GM18870 (cell line): ENCODE data around the gene TGFBR3.
"Not testable (repeated sequence)": the region's sequence is repeated elsewhere in the genome, so short reads cannot be mapped to it uniquely, and the experiment has no call there.

ENCODE experiments used
- ATAC-seq: cut with Tn5 transposase; IDR thresholded peaks from one replicate; pipeline ENCODE4 v1.9.1; 2021; ENCODE audit warnings: moderate library complexity; ENCODE audit not compliant: unreplicated experiment

Gene TGFBR3

GRCh38 chr1:91884459-91885212 lies 1.3 kb downstream of the TGFBR3 start:
- no peak for ATAC-seq

GRCh38 chr1:91883470-91883869 lies 2.5 kb downstream of the TGFBR3 start:
- no peak for ATAC-seq

DNA sequence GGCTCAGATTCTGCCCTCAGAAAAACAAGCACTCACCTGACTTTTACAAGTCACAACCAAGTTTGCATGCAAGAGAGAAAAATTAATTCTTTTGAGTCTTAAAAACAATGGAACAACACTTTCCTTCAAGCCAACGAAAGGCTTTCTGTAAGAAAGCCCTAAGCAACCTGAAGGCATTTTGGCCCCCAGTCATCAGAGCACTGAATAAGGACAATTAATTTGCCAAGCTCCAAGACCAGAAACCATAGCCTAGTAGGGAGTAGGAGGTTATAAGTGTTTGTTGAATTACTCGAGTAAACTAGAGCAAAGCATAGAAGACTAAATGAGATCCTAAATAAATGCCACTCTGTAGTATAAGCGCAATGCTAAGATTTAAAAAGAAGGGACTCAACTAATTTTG lies 4.7 kb downstream of the TGFBR3 start:
- ATAC-seq: no peak

DNA sequence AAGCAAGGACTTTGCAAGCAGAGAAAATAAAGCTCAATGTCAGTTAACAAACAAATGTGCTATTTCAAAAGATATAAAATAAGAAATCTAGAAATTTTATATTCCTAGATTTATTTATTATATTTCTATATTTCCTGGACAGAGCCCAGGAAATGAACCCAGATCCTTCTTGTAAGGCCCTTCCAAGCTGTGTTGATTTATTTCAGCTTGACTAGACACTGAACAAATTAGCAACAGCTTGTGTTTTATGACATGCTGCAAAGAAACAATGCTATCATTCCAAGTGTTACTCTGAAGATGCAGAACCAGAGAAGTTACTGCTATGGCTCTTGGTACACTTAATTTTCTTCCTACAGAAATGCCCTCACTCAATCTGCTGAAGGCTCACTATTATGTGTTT lies 6.2 kb downstream of the TGFBR3 start:
- no peak for ATAC-seq

DNA sequence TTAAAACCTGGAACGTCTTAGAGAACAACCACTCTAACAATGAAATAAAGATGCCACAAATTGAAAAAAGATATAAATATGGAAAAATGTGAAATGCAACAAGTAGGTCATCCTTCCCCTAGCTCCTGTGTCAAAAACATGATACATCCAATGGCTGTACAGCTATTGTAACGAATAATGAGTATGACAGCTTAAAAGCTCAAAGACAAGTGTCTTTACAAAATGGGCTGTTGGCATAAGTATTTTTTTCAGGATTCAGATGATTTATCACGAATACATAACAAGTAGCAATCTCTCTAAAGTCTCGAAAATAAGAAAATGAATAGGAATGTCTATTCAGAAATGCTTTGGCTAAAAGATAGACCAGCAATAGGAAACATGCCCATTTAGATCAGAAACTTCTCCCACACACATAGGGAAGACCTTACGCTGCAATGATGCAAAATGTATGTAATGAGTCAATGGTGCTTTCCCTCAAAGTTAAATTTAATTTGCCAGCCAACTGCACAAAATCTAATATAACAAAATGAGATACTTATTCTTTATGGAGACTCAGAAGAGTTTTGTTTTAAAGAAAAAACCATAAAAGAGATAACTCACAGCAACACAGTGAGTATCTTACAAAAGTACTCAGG lies 8.3 kb downstream of the TGFBR3 start:
- ATAC-seq: peak; percentile 54

DNA sequence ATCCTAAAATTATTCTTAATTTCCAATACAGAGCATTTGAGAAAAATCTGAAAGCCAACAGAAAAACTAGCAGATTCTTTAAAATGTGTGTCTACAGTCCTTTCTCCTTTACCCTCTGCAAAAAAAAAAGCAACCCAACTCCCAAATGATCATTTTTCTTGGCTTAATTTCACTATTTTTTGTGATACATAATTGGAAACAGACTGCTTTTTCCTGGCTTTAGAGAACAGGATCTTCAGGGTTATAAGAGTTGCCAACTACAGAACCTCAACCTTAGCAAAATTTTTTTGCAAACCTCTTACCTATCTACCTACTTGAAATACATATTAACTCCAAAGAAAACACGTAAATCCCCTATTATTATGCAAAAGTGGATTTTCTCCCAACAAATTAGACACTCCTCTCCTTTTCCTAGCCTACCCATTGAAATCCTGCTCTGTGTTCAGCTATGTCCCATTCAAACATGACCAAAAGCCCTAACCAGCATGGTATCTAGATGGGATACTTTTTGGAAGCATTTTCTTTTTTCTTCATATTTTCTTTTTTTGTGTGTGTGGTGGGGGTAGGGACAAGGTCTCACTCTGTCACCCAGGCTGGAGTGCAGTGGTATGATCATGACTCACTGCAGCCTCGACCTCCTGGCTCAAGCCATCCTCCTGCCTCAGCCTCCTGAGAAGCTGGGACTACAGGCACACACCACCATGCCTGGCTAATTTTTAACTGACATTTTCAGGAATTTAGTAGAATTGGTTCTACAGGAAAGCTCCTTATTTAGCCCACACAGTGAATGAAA lies 9.0 kb downstream of the TGFBR3 start:
- no peak for ATAC-seq

DNA sequence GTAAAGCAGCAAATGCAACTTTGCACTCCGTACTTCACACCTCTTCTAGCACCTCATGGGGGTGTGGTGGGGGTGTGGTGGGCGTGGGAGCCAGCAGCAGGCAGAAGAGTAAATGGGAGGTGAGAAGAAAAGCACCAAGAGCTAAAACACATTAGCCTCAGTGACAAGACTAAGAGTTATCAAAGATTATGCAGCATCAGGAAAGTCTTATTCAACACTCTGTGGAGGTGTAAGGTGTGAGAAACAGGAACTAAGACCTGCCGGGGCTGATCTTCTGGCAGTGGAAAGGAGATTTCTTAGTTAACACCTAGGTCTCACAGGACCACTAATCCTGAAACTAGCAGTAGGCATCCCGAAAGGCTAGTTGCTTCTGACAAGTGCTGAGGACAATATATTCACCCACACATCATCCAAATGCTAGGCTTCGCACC lies 9.9 kb downstream of the TGFBR3 start:
- peak; percentile 90 for ATAC-seq

DNA sequence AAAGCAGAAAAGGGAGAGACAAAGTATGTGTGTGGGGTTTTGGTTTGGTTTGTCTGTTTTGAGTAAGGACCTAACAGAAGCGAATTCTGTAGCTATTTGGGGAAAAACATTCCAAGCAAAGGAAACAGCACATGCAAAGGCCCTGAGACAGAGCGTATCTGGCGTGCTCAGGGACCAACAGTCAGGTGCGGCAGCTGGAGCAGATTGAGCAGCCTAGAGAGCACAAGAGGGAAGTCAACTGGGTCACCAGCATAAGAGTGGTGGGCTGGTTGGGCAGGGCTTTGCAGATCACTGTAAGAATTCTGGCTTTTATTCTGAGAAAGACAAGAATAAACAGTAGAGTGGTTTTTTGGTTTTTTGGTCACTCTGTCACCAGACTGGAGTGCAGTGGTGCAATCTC lies 11.8 kb downstream of the TGFBR3 start:
- no peak for ATAC-seq

DNA sequence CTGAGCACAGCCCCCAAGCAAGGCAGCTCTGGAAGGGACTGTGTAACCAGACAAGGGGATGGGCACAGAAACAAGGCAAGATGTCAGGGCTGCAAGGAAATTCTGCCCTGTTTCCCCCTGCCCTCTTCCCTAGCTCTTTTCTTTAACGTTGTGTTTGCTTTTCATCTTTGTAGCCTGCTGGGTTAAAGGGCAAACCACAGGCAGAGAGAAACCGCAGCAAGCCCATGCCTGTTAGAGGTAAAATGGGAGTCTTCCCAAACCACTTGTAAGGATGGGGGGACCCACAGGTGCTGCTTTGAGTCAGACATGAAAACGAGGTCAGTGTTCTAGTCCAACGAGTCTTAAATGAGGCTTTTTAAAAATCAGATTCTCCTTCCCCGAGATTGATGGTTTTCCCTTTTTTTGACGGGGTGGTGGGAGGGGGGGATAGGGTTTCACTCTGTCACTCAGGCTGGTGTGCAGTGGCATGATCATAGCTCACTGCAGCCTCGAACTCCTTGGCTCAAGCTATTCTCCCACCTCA lies 13.3 kb downstream of the TGFBR3 start:
- ATAC-seq: no peak

GRCh38 chr1:91872000-91872399 lies 14.0 kb downstream of the TGFBR3 start:
- ATAC-seq: no peak

GRCh38 chr1:91870322-91870721 lies 15.6 kb downstream of the TGFBR3 start:
- no peak for ATAC-seq

DNA sequence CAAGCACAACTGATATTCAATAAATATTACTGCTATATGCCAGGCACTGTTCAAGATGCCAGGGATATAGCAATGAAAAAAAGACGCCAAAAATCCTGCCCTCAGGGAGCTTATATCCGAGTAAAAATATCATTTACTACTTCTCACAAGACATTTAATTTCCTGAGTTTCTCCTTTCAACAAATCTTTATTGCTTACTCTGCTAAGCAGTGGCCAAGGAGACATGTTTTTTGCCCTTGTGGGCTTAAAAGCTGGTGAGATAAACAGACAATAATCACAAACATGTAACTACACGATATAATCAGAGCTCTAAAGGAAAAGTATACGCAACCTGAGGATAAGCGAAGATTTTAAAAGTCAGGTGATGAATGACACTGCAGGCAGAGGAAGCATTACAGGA lies 19.5 kb downstream of the TGFBR3 start:
- ATAC-seq: no peak

GRCh38 chr1:91864017-91864700 lies 21.8 kb downstream of the TGFBR3 start:
- ATAC-seq: no peak

DNA sequence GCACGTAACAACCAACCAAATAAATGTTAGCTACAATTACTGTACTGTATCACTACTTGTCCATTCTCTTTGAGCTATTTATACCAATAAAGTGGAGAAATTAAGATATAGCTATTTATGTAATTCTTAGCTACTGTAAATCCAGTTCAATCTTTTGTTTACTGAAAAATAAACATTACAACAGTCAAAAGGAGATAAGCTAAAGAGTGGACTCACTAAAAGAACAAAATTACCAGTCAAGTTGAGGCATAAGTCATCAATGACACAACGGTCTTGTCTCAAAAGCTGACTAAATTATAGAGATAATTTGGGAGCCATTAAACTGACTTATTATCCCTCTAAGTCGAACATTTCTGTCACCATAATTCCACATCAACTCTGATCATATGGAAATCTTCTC lies 22.5 kb downstream of the TGFBR3 start:
- no peak for ATAC-seq

- no peak for ATAC-seq
Measured at GRCh38 chr1:91862120-91862519, 23.8 kb downstream of the TGFBR3 start.

DNA sequence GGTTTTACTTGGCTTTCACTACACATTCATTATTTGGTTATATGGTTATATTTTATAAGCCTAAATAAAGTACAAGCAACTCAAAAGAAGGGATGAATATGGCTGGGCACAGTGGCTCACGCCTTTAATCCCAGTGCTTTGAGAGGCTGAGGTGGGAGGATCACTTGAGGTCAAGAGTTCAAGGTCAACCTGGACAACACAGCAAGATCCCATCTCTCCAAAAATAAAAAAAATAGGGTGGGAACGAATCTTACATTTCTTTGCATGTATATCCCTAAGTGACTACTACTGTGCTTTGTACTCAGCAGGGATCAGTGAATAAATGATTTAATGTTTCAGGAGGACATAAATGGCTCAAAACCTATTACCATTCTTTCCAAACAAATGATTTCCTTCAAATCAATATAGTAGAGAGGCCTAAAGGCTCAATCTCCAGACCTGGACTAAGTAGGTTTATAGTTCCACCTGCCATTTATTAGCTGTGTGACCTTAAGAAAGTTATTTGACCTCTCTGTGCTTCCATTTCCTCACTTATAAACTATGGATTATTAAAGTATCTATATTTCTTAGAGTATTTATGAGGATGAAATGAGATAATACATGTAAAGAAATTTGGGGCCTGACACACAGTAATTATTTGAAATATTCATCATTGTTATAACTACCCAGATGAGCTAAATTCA lies 28.3 kb downstream of the TGFBR3 start:
- ATAC-seq: no peak

DNA sequence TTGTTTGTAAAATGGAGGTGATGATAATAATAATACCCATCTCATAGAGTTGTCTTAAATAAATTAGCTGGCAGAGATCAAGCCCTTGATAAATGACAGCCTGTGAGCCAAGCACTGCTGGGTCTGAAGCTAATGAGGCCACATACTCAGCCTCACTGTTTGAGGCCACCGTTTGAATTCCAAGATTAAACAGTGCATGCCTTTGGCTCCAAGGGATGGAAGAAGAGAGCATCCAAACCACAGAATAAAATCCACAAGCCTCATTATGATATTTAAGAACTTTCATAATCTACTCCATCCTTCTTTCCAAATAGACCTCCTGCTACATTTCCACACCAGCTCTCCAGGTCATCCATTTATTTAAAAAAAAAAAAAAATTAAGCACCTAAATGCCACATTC lies 29.0 kb downstream of the TGFBR3 start:
- no peak for ATAC-seq

DNA sequence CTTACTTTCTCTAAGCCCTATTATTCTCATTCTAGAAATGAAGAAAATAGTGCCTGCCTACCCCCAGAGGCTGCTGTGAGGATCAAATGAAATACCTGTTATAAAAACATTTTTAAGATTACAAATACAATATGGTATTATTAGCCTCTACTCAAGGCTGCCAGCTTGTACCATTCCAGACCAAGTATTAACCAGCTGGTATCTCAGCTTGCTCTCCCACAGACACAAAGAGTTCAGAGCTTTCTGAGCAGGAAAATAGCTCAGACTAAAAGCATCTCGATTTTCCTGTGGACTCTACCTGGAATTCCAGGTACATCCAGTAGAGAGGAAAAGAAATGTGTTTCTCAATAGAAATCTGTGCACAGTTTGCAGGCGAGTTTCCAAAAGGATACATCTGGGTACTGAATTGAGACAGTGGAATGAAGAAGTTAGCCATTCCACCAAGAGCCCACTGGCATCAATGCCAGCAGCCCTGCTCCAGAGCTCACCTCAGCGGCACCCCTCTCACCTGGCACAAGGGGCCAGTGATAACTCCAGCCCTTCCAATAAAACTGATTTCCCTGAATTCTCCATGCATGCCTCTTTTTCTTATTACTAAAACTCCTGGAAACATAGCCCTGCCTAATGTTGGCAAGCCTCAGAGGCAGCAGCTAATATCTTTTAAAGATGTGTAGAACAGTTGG lies 31.0 kb downstream of the TGFBR3 start:
- no peak for ATAC-seq

DNA sequence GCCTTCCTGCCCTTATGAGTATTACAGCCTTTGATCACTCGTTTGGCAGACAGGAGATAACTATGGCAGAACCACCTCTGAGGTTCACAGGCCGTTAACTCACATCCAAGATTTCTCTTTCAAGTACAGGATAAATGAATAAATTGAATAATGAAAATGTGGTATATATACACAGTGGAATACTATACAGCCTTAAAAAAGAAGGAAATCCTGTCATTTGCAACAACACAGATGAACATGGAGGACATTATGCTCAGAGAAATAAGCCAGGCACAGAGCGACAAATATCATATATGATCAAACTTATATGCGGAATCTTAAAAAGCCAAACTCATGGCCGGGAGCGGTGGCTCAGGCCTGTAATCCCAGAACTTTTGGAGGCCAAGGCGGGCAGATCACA lies 32.6 kb downstream of the TGFBR3 start:
- ATAC-seq: no peak

DNA sequence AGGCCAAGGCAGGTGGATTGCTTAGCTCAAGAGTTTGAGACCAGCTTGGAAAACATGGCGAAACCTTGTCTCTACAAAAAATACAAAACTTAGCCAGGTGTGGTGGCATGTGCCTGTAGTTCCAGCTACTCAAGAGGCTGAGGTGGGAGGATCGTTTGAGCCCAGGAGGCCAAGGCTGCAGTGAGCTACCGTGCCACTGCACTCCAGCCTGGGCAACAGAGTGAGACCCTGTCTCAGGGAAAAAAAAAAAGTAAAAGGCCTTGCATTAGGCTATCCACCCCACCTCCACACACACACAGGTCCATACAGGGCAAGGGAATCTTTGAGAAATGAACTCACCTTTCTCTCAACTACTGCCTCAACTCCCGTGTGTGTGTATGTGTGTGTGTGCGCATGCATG lies 33.9 kb downstream of the TGFBR3 start:
- ATAC-seq: not testable (repeated sequence)
